Karpas-422 (cell line): ENCODE data around the gene FAM222A. TPM values are rescaled to one million over a fixed set of nuclear protein-coding genes. Genes with fewer than 3 reads are reported as not detected.

Experiments used
- DNase-seq: peaks from one replicate; pipeline ENCODE4 v3.0.0-alpha.2; 2015
- H2AFZ ChIP-seq: fragments of 200-600 bp; sonication (generic); 2 replicates; pipeline ENCODE4 v1.6.1; 2014; ENCODE audit warnings: antibody characterized with exemption, low read length, mixed read lengths
- H3K27ac ChIP-seq: fragments of 200-600 bp; sonication (generic); 2 replicates; pipeline ENCODE4 v1.5.1; 2014; ENCODE audit warnings: mild to moderate bottlenecking, low read length, moderate library complexity
- H3K27me3 ChIP-seq: fragments of 200-600 bp; sonication (generic); 2 replicates; pipeline ENCODE4 v1.6.1; 2014; ENCODE audit warnings: low read length, mixed read lengths
- H3K36me3 ChIP-seq: fragments of 200-600 bp; sonication (generic); 2 replicates; pipeline ENCODE4 v1.6.1; 2014; ENCODE audit warnings: low read length, mixed read lengths; ENCODE audit not compliant: insufficient read depth
- H3K4me1 ChIP-seq: fragments of 200-600 bp; sonication (generic); 2 replicates; pipeline ENCODE4 v1.6.1; 2014; ENCODE audit warnings: mild to moderate bottlenecking, low read length, mixed read lengths
- H3K4me2 ChIP-seq: fragments of 200-600 bp; sonication (generic); 2 replicates; pipeline ENCODE4 v1.6.1; 2014; ENCODE audit warnings: low read length, low read depth, mild to moderate bottlenecking; ENCODE audit not compliant: poor library complexity, severe bottlenecking
- H3K4me3 ChIP-seq: fragments of 200-600 bp; sonication (generic); 2 replicates; pipeline ENCODE4 v1.5.1; 2014; ENCODE audit warnings: mild to moderate bottlenecking, antibody characterized with exemption, low read length, mixed read lengths
- H3K79me2 ChIP-seq: fragments of 200-600 bp; sonication (generic); 2 replicates; pipeline ENCODE4 v1.6.1; 2014; ENCODE audit warnings: mild to moderate bottlenecking, low read length, mixed read lengths
- H3K9ac ChIP-seq: fragments of 200-600 bp; sonication (generic); 2 replicates; pipeline ENCODE4 v1.6.0; 2014; ENCODE audit warnings: low read length
- H3K9me2 ChIP-seq: fragments of 200-600 bp; sonication (generic), shearing (Covaris generic); replicated peaks from 2 replicates; pipeline ENCODE4 v1.6.0; 2014; ENCODE audit warnings: mild to moderate bottlenecking, low read length, moderate library complexity; ENCODE audit not compliant: insufficient read depth
- H3K9me3 ChIP-seq: fragments of 300-700, 200-600 bp; sonication (generic); 2 replicates; pipeline ENCODE4 v1.6.1; 2014; ENCODE audit warnings: low read length, mixed read lengths
- H4K20me1 ChIP-seq: fragments of 200-600 bp; sonication (generic); 2 replicates; pipeline ENCODE4 v1.6.1; 2014; ENCODE audit warnings: mild to moderate bottlenecking, antibody characterized with exemption, low read length, low read depth; ENCODE audit not compliant: insufficient read depth
- total RNA-seq: library from RNA; depleted of rRNA; stranded (reverse); fragments of >200 nt; shearing (Covaris generic); gene quantifications from 2 replicates; pipeline ENCODE4 v1.2.3, GENCODE V29; 2014; ENCODE audit warnings: low replicate concordance

The FAM222A gene
- total RNA-seq, 1 experiment from 2014 or later, result 0.11 TPM

DNA sequence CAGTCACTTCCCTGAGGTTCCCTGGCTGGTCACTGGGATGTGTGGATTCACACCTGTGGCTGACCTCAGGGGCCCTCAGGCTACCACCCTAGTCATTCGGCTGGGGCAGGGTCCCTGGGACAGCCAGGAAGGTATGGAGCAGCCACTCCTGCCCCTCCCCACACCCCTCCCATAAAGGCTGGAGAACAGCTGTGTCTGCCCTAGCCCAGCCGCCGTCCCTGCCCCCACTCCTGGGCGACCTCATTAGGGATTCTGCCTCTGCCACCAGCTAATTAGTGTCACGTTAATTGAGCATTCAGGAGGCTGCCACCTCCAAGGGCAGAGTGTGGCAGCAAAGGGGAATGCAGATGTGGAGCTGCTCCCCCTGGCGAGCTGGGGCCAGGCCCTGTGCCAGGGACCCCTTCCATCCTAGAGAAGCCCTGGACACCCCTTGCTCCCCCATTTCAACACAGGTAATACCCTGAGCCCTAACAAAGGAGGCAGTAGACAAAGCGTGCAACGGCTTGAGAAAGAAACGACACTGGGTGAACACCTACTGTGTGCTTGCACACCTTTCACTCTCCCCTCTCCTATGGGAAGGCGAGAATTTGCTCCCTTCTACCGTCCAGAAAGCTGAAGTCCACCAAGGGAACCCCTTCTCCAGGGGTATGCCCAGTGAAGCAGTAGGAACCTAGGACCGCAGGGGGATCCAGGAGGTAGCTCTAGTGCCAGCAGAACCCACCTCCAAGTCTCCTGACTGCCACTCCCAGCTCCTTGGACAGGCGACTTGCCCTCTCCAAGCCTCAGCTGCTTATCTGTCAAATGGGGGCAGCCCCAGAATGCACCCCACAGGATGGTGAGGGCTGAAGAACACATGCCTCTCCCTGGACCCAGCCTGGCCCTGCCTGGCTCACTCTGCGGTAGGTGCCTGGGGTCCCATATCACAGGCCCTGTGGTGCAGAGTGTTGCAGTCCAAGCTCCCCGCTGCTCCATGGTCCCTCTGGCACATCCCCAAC lies 45.1 kb downstream of the FAM222A start:
- peaks cover 10% of the 10 kb centered on the region for H3K9me3 ChIP-seq
- H4K20me1 ChIP-seq, result no peaks in the 10 kb centered on the region
- H3K36me3 ChIP-seq, result no peaks in the 10 kb centered on the region
- no peak for DNase-seq
- no peaks in the 10 kb centered on the region for H3K4me1 ChIP-seq
- H3K27ac ChIP-seq, result no peak overlapping the region
- no peaks in the 10 kb centered on the region for H3K27me3 ChIP-seq
- no peak overlapping the region for H3K4me2 ChIP-seq
- no peak overlapping the region for H3K9ac ChIP-seq
- no peaks in the 10 kb centered on the region for H3K9me2 ChIP-seq
- no peak overlapping the region for H2AFZ ChIP-seq
- H3K4me3 ChIP-seq, result no peak overlapping the region
- H3K79me2 ChIP-seq, result no peaks in the 10 kb centered on the region

DNA sequence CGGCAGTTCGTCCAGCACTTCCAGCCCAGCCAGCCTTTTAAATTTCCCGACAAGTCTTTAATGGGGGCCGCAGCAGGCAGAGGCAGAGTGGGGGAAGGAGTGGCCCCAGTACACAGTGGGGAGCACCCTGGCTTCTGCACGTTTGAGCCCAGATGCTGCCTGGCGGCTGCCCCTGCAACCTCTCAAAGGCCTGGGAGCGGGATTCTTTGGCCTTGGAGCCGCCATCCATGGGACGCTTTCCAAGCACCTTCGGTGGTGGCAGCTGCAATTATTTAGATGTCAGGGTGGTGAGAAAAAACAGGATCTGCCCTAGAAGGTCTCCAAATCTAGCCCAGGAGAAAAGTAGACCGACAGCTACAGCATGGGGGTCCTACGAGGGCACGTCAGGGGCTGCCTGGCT lies 46.0 kb downstream of the FAM222A start:
- Histone ChIP-seq H3K36me3 (no peaks in the 10 kb centered on the region), H2AFZ (no peak overlapping the region), H3K27me3 (no peaks in the 10 kb centered on the region), H4K20me1 (no peaks in the 10 kb centered on the region), H3K9me3 (peaks cover 10% of the 10 kb centered on the region), H3K4me2 (no peak overlapping the region), H3K4me3 (no peak overlapping the region), H3K4me1 (no peaks in the 10 kb centered on the region), H3K79me2 (no peaks in the 10 kb centered on the region), H3K9ac (no peak overlapping the region), H3K9me2 (no peaks in the 10 kb centered on the region), H3K27ac (no peak overlapping the region)
- DNase-seq, result no peak

DNA sequence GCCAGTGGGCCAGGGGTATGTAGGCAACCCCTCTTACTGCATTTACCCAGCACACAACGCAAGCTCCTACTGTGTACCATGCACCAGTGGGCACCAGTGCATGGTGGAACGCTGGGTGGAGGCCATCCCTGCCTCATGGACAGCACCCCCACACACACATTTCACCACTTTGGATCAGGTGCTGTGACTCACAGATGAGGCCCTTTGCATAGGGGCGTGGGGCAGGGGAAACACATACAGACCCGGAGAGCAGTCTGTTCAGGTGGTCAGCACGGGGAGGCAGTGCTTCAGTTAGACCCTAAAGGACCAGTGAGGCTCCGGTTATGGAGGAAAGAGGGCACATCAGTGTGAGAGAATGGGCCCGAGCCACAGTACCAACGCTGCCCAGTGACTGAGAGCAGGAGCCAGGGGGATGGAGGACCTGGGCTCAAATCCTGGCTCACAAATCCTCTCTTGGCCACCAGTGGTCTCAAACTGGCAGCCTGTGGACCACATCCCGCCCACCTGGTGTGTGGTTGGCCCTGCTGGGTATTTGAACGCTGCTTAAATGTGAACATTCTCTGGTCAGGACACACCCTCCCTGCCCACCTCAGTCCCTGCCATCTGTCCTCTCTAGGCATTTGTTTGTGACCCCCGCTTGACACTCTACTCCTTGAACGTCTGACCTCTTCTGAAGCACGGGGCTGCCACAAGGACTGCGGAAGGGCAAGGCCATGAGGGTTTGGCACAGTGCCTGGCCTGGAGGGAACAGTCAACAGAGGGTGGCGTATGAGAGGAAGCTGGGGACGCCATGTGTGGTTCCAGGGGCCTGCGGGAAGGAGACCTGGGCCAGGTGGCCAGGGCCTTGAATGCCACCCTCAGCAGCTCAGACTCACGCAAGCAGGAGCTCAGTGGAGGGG lies 46.7 kb downstream of the FAM222A start:
- H3K9me3 ChIP-seq, result peaks cover 10% of the 10 kb centered on the region
- DNase-seq, result no peak

DNA sequence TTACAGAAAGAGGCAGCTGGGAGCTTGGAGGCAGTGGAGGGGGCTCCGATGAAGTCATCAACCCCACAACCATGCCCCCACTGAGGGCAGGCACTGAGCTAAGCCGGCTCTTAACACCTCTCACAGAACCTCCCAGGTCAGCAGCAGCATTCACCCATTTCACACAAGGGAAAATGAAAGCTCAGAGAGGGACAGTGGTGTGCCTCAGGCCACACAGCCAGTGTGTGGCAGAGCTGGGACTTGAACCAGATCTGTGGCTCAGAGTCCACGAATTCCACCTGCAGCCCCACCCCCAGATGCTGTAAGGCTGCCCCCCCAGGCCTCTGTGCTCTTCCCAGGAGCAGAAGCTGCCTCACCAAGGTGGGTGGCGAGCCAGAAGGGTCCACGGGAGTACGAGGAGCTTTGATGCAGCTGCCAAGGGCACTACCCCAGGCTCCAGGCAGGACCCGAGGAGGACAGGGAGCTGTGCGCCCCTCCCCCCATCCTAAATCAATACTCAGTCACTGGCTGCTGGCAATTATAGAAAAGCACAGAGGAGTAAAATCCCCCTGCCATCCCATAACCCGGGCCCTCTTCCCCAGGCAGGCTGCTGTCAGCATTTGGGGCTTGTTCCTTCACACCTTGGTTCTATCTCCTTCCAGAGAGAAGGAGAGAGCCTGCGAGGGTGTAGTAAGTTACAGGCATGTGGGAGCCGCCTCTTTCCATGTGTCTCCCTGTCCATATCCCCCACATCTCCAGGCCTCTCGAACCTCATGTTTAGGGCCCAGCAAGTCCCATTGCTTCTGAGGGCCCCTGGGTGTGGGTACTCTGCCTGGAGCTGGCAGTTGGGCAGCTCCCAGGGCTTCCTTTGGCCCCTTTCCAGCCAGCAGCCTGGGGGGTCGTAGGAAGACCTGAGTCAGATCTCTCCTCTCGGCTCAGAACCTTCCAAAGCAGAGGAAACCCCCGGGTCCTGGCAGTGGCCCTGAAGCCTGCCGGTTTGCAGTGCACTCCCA lies 47.6 kb downstream of the FAM222A start:
- Histone ChIP-seq H3K9me2 (no peaks in the 10 kb centered on the region), H3K9ac (no peak overlapping the region), H3K4me3 (no peak overlapping the region), H4K20me1 (no peaks in the 10 kb centered on the region), H3K27ac (no peak overlapping the region), H3K27me3 (no peaks in the 10 kb centered on the region), H3K36me3 (no peaks in the 10 kb centered on the region), H3K4me2 (no peak overlapping the region), H3K79me2 (no peaks in the 10 kb centered on the region), H3K4me1 (no peaks in the 10 kb centered on the region), H3K9me3 (peaks cover 6% of the 10 kb centered on the region), H2AFZ (no peak overlapping the region)
- DNase-seq, result no peak

More for the DNA sequence above, 46.7 kb downstream of the FAM222A start:
- H3K79me2 ChIP-seq, result no peaks in the 10 kb centered on the region
- no peaks in the 10 kb centered on the region for H3K4me1 ChIP-seq
- H4K20me1 ChIP-seq, result no peaks in the 10 kb centered on the region
- H2AFZ ChIP-seq, result no peak overlapping the region
- no peak overlapping the region for H3K4me3 ChIP-seq
- no peak overlapping the region for H3K27ac ChIP-seq
- H3K9me2 ChIP-seq, result no peaks in the 10 kb centered on the region
- no peaks in the 10 kb centered on the region for H3K27me3 ChIP-seq
- no peaks in the 10 kb centered on the region for H3K36me3 ChIP-seq
- no peak overlapping the region for H3K9ac ChIP-seq
- H3K4me2 ChIP-seq, result no peak overlapping the region

DNA sequence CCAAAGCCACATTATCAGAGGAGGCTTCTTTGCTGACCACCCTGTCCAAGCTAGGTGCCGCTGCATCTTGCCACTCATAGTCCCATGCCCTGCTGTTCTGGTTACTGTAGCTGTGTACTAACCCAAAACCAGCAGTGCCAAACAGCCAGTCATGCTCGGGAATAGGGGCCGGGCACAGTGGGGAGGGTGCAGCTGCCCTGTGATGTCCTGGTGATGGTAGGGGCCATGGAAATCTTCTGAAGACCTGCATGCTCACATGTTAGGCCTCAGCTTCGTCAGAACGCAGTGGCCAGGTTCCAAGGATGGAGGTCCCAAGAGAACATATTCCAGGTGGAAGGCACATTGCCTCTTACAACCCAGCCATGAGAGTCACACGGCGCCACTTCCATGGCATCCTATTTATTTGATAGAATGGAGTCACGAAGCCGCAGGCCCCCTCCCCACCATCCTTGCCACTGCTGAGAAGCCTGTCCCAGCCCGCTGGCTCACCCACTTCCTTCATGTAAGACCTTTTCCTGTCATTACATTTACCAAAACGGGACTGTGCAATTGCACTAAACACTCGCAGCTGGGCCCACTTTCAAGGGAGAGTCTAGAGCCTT lies 48.5 kb downstream of the FAM222A start:
- Histone ChIP-seq H3K9me3 (no peaks in the 10 kb centered on the region), H4K20me1 (no peaks in the 10 kb centered on the region), H3K27ac (no peak overlapping the region), H3K79me2 (no peaks in the 10 kb centered on the region), H3K4me1 (no peaks in the 10 kb centered on the region), H3K9me2 (no peaks in the 10 kb centered on the region), H3K4me3 (no peak overlapping the region), H2AFZ (no peak overlapping the region), H3K27me3 (no peaks in the 10 kb centered on the region), H3K4me2 (no peak overlapping the region), H3K9ac (no peak overlapping the region), H3K36me3 (no peaks in the 10 kb centered on the region)
- DNase-seq, result no peak

DNA sequence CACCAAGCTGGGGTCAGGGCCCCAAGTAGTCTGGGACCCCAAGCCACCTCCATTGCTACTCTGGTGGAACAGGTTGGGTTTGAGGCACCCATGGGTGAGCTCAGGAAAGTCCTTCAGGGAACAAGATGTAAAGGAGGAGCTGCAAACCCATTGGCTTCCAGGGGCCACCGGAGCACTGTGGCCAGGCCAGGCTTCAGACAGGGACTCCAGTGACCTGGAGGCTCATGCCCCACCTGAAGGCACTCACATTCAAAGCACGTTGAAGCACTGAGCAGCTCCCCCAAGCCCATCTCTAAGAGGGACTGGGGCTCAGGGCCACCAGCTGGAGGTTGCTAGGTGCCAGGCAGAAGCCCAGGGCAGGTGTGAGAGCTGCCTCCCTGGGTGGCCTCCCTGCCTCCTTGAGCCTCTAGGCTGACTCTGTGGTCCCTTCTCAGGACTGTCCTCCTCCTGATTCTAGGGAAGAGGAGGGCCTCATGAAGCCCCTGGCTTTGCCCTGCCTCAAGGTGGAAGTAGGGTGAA lies 49.1 kb downstream of the FAM222A start:
- no peak overlapping the region for H3K9ac ChIP-seq
- DNase-seq, result no peak
- no peak overlapping the region for H3K4me2 ChIP-seq
- H4K20me1 ChIP-seq, result no peaks in the 10 kb centered on the region
- no peaks in the 10 kb centered on the region for H3K9me2 ChIP-seq
- no peaks in the 10 kb centered on the region for H3K9me3 ChIP-seq
- no peaks in the 10 kb centered on the region for H3K36me3 ChIP-seq
- H3K27me3 ChIP-seq, result no peaks in the 10 kb centered on the region
- no peak overlapping the region for H3K27ac ChIP-seq
- no peak overlapping the region for H2AFZ ChIP-seq
- H3K4me1 ChIP-seq, result no peaks in the 10 kb centered on the region
- no peak overlapping the region for H3K4me3 ChIP-seq
- H3K79me2 ChIP-seq, result no peaks in the 10 kb centered on the region

DNA sequence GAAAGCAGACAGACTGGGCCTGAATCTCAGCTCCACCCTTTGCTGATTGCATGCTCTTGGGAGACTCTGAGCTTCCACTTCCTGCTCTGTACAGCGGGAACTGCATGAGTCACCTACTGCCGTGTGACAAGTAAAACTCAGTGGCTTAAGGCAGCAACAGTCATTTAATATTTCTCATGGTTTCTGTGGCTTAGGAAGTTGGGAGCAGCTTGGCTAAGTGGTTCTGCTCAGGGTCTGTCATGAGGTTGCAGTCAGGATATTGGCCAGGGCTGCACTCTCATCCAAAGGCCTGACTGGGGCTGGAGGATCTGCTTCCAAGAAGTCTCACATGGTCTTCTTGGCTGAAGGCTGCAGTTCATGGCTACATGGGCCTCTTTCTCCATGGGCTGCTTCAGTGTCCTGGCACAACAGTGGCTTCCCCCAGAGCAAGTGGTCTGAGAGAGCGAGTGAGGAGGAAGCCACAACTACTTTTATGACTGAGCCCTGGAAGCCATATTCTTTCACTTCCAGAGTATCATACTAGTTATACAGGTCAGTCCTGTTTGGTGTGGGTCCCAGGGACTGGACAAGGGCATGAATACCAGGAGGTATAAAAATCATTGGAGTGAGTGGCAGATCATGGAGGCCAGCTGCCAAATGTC lies 49.7 kb downstream of the FAM222A start:
- no peak for DNase-seq
- H3K79me2 ChIP-seq, result no peaks in the 10 kb centered on the region
- no peaks in the 10 kb centered on the region for H3K9me3 ChIP-seq
- no peak overlapping the region for H3K9ac ChIP-seq
- no peak overlapping the region for H2AFZ ChIP-seq
- H3K27ac ChIP-seq, result no peak overlapping the region
- no peaks in the 10 kb centered on the region for H3K36me3 ChIP-seq
- no peak overlapping the region for H3K4me3 ChIP-seq
- no peaks in the 10 kb centered on the region for H4K20me1 ChIP-seq
- no peak overlapping the region for H3K4me2 ChIP-seq
- no peaks in the 10 kb centered on the region for H3K4me1 ChIP-seq
- no peaks in the 10 kb centered on the region for H3K27me3 ChIP-seq
- no peaks in the 10 kb centered on the region for H3K9me2 ChIP-seq
